ENCODE measurements around the gene C1QTNF9B. TPM values are rescaled to one million over a fixed set of nuclear protein-coding genes. Genes with fewer than 3 reads are reported as not detected.
"Not testable (repeated sequence)": the region's sequence is repeated elsewhere in the genome, so short reads cannot be mapped to it uniquely, and the experiment has no call there.

The C1QTNF9B gene
- polyA plus RNA-seq, 2 of the 4 experiments (the other 2 are of a cell fraction): not detected

GRCh38 chr13:23941211-23941610 is 43.9 kb upstream of the C1QTNF9B start:
- no peak for TF ChIP-seq EP300 (IDR thresholded peaks at IDR 0.05)
- no peak for TF ChIP-seq NR3C1 (IDR thresholded peaks at IDR 0.05)
- TF ChIP-seq E2F6 (IDR thresholded peaks at IDR 0.05; ENCODE audit: borderline replicate concordance, low read depth): no peak
- no peak for TF ChIP-seq FOSB (CRISPR knock-in tag; IDR thresholded peaks at IDR 0.05)
- TF ChIP-seq CHD2 (IDR thresholded peaks at IDR 0.05; ENCODE audit: low read length, partially characterized antibody): no peak
- no peak for TF ChIP-seq RCOR1 (IDR thresholded peaks at IDR 0.05; ENCODE audit: low read depth, low read length)
- TF ChIP-seq NFE2L2 (conservative IDR thresholded peaks at IDR 0.05; ENCODE audit: low read length): no peak
- no peak for TF ChIP-seq TP53 (CRISPR knock-in tag; IDR thresholded peaks at IDR 0.05)
- no peak for TF ChIP-seq NPAS2 (CRISPR knock-in tag; IDR thresholded peaks at IDR 0.05; ENCODE audit: borderline replicate concordance)
- no peak for TF ChIP-seq RAD21 (conservative IDR thresholded peaks at IDR 0.05 in 1 of 2, IDR thresholded peaks at IDR 0.05 in 1 of 2)
- H3K4me2 ChIP-seq: no peak overlapping the region
- no peak for DNase-seq (ENCODE audit: low read depth in 1 of 2, low spot score in 1 of 2)
- no peak overlapping the region for H3K27ac ChIP-seq
- no peak for ATAC-seq
- no peaks in the 10 kb centered on the region for H3K9me3 ChIP-seq
- no peak overlapping the region for H3K4me3 ChIP-seq
- H3K4me1 ChIP-seq: no peaks in the 10 kb centered on the region
- 46% methylated on average over 3 of the region's 3 CpGs for WGBS (ENCODE audit: missing lambda C conversion rate)
- POLR2A ChIA-PET: no interaction called here
- no peak for FAIRE-seq
- CTCF ChIA-PET: no interaction called here

- H3K4me2 ChIP-seq; H3K27ac ChIP-seq; ATAC-seq; POLR2A ChIA-PET; H3K4me1 ChIP-seq; FAIRE-seq; H3K4me3 ChIP-seq; DNase-seq (ENCODE audit: low read depth in 1 of 2, low spot score in 1 of 2); H3K9me3 ChIP-seq: not testable (repeated sequence)
- WGBS (ENCODE audit: missing lambda C conversion rate): 31% methylated on average over 3 of the region's 3 CpGs
- CTCF ChIA-PET: interaction anchor here (0.6 kb wide), 1 partner anchor 84 kb away, joined by 3 read pairs; no protein-coding TSS in a partner anchor
These were observed 42.4 kb upstream of the C1QTNF9B start for GRCh38 chr13:23939666-23940065.

GRCh38 chr13:23934520-23934919 is 37.2 kb upstream of the C1QTNF9B start:
- ChIA-PET POLR2A (no interaction called here), CTCF (no interaction called here)
- no peaks in the 10 kb centered on the region for H3K4me1 ChIP-seq
- no peak for ATAC-seq
- TF ChIP-seq FOSL2 (IDR thresholded peaks at IDR 0.05) (no peak), FOSL2 (CRISPR knock-in tag; IDR thresholded peaks at IDR 0.05) (no peak), MAZ (IDR thresholded peaks at IDR 0.05; ENCODE audit: borderline replicate concordance, low read depth, low read length) (no peak), BHLHE40 (IDR thresholded peaks at IDR 0.05; ENCODE audit: low read depth, low read length) (no peak), CBX8 (IDR thresholded peaks at IDR 0.05) (no peak), ZFP36 (IDR thresholded peaks at IDR 0.05; ENCODE audit: borderline replicate concordance, partially characterized antibody) (no peak)
- 62% methylated on average over 2 of the region's 2 CpGs for WGBS (ENCODE audit: missing lambda C conversion rate)
- no peaks in the 10 kb centered on the region for H3K9me3 ChIP-seq
- H3K4me3 ChIP-seq: no peak overlapping the region
- no peak for FAIRE-seq
- DNase-seq (ENCODE audit: low read depth in 1 of 2, low spot score in 1 of 2): no peak
- H3K4me2 ChIP-seq: no peak overlapping the region
- no peak overlapping the region for H3K27ac ChIP-seq

GRCh38 chr13:23928985-23929384 is 31.7 kb upstream of the C1QTNF9B start:
- FAIRE-seq: no peak
- ChIA-PET CTCF (interaction anchor here (0.9 kb wide), 1 partner anchor 29 kb away, joined by 5 read pairs; no protein-coding TSS in a partner anchor), POLR2A (no interaction called here)

More at GRCh38 chr13:23928985-23929384, 31.7 kb upstream of the C1QTNF9B start:
- Histone ChIP-seq H3K4me2 (no peak overlapping the region), H3K9me3 (no peaks in the 10 kb centered on the region), H3K27ac (no peak overlapping the region), H3K4me1 (no peaks in the 10 kb centered on the region), H3K4me3 (no peak overlapping the region)
- peak; percentile 13 to 15 for DNase-seq (ENCODE audit: low read depth in 1 of 2, low spot score in 1 of 2)
- peak; percentile 13 to 68; a peak in 3 of 6 replicates for ATAC-seq
- 83% methylated on average over 2 of the region's 2 CpGs for WGBS (ENCODE audit: missing lambda C conversion rate)
- no peak for TF ChIP-seq ZC3H11A (IDR thresholded peaks at IDR 0.05)
- TF ChIP-seq POLR2AphosphoS2 (conservative IDR thresholded peaks at IDR 0.05; ENCODE audit: low read length): no peak
- TF ChIP-seq ELK1 (IDR thresholded peaks at IDR 0.05; ENCODE audit: low read depth, low read length): no peak
- no peak for TF ChIP-seq EHMT2 (IDR thresholded peaks at IDR 0.05; ENCODE audit: low read depth)
- TF ChIP-seq NFE2L2 (conservative IDR thresholded peaks at IDR 0.05; ENCODE audit: low read length): no peak
- TF ChIP-seq MAZ (IDR thresholded peaks at IDR 0.05; ENCODE audit: borderline replicate concordance, low read depth, low read length): no peak
- no peak for TF ChIP-seq BHLHE40 (IDR thresholded peaks at IDR 0.05; ENCODE audit: low read depth, low read length)
- no peak for TF ChIP-seq MYC (IDR thresholded peaks at IDR 0.05; ENCODE audit: borderline replicate concordance, low read length)
- no peak for TF ChIP-seq CTCF (IDR thresholded peaks at IDR 0.05)

All from A549 (cell line).